Dermis microvascular lymphatic vessel endothelial cell (primary cell): ENCODE data around the gene HSD3B2. TPM values are rescaled to one million over a fixed set of nuclear protein-coding genes. Genes with fewer than 3 reads are reported as not detected.

Source experiments
- DNase-seq, 2 donors: peaks; one replicate each; pipeline versions ENCODE4 v3.0.0 to v3.0.0-alpha.2; 2010; ENCODE audit warnings: low read depth in 2 of 2
- total RNA-seq: library from RNA; depleted of rRNA; stranded (reverse); fragments of >200 nt; gene quantifications from 2 replicates; pipeline ENCODE4 v1.2.1, GENCODE V29; 2014

HSD3B2 gene
- total RNA-seq, 1 donor from 2014 or later, result not detected

DNA sequence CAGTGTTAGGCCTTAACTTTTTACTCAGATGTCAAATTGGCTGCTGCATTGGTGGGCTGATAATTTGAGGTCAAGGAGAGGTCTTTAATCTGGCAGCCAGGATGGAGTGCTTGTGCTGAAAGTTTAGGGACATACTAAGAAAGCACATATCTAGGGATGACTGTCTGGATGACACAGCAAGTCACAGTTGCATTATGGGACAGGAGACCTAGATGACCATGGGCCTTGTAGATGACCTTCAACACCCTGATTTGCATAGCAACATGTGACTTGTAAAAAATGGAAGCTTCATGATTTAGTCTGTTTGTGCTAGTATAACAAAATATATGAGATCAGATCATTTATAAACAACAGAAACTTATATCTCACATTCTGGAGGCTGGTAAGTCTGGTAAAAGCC is 18.0 kb upstream of the HSD3B2 start:
- DNase-seq, result no peak

GRCh38 chr1:119397986-119398385 is 17.0 kb upstream of the HSD3B2 start:
- DNase-seq, result no peak

DNA sequence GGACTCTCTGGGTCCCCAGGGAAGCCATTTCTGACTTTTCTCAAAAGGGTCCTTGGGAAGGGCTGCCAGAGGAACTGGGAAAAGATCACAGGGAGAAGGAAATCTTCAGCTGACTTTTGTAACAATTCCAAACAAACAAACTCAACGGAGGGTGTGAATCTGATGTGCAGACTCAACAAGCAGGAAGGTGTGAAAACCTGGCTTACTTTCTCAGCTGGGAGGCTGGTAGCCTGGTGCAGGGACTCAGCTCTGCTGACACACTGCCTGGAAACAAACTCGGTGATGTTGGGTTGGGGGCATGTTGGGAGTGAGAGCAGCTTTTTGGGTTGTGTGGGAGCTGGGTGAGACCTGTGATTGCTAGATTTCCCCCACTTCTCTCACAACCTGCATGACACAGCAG is 10.2 kb upstream of the HSD3B2 start:
- DNase-seq, result no peak

DNA sequence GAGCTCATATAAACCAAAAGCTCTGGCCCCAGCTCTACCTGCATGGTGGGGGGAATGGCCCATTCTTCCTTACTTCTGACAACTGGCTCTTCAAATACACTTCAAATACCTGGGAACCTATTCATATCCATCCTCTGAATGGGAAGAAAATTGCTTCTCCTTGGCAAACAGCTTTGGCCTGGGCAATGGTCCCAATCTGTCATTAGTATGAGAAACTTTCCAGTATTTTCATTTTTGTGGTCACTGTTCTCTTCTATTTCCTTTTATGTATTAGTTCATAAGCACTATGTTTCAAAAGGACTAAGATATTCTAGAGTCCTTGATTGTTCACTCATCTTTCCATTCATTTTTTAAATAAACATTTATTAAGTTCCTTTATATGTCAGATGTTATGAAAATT is 5.2 kb upstream of the HSD3B2 start:
- DNase-seq, result no peak

GRCh38 chr1:119410961-119411360 is 4.0 kb upstream of the HSD3B2 start:
- no peak for DNase-seq

DNA sequence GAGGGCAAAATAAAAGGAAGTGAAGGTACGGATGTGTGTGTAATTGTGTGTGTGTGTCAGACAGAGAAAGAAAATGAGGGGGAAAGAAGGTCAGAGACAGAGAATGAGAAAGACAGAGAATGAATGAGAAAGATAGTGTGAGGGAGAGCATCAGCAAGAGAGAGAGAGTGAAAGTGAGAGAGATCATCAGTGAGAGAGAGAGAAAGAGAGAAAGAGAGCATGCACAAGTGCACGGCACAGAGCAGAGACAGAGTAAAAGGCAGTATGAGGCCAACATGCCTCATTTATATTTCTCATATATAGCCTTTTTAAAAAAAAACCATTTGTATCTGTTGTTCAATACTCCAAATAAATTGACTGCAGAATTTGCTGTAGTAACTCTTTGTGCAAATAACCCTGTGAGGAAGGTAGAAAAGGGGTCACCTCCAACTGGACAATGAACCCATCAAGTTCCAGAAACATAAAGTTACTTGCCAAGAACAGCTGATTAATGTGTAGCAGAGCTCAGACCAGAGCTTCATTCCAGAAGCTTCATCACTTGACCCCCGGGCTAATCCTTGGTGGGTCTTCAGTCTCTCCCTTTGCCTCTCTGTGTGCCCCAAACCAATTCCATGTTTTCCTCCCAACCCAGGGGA is 1.2 kb downstream of the HSD3B2 start:
- DNase-seq, result no peak

- DNase-seq, result no peak
Observed at GRCh38 chr1:119419109-119419508, 4.2 kb downstream of the HSD3B2 start.

DNA sequence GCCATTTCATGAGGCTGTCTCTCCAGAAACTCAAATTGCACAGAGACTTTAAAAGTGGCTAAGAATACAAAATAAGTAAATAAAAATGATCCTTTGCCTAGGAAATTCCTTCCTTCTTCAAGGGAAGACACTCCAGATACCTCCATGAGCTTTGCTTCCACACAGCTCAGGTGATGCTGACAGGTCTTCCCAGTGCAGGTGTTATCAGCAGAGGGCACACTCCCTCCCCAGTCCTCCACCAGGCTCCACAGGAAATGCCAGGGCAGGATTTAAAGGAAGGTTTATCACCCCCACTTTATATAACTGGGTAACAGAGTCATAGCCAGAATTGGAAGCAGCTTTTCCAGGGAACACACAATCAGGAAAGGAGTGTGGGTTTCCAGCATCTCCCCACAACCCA is 5.7 kb downstream of the HSD3B2 start:
- no peak for DNase-seq

DNA sequence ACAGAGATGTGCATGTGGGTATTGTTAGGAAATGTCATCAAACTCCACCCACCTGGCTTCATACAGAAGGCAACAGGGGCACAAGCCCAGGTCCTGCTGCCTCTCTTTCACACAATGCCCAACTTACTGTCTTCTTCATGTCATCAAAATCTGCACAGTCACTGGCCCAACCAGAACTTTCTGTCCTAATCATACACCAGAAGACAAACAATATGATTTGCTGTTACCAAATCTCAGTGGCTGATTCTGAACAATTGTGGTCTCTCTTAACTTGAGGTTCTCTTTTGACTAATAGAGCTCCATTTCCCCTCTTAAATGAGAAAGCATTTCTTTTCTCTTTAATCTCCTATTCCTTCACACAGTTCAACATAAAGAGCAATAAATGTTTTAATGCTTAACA is 7.7 kb downstream of the HSD3B2 start:
- no peak for DNase-seq

DNA sequence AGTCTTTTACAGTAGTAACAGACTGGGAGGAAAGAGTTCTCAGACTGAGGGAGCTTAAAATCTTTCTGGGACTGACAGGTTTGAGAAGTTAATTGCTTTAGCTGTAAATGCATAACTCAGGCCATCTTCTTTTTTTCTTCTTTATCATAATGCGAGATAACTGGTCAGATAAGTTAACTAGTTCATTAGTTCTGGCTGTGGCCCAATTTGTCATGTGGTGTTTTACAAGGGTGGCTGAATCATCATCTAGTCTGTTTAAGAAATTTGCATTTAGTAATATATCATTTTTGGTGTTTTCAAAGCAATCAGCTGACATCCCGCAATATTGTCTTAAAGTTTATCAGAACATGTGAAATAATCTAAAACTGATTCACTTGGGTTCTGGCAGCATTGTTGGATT is 14.0 kb downstream of the HSD3B2 start:
- no peak for DNase-seq

GRCh38 chr1:119429687-119430086 is 14.7 kb downstream of the HSD3B2 start:
- DNase-seq, result no peak

DNA sequence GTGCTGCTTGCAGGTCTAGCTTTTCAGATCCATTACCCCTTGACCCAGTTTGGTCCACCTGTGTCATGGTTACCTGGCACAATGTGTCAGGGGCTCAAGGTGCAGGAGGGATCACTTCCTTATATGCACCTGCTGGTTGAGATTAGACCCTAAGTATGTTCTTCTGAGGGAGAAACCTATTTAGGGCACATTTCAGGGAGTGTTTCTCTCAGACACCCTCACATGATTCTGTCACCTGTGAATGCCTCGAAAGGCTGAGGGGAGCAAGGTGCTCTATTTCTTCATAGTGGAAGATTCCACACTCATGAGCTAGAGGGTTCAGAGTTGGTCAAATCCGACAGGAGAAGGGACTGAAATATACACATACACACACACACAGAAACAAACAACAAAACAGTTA is 15.5 kb downstream of the HSD3B2 start:
- DNase-seq, result no peak

DNA sequence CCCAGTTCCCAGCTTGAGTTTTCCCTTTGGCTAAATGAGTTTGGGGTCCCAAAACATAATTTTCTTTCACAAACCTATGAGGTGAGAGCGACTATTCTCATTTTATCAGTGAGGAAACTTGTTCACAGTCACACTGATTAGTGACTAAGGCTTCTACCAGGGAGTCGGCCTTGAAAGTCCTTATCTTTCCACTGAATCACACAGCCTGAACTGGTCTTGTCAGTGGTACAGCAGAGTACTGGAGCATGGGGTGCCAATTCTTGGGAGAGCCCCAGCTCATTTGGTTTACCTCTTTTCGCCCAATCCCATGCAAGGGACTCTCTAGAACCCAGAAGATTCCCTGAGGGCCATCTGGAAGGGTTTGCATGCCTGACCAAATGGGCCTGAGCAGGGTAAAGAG is 16.9 kb downstream of the HSD3B2 start:
- DNase-seq, result no peak

DNA sequence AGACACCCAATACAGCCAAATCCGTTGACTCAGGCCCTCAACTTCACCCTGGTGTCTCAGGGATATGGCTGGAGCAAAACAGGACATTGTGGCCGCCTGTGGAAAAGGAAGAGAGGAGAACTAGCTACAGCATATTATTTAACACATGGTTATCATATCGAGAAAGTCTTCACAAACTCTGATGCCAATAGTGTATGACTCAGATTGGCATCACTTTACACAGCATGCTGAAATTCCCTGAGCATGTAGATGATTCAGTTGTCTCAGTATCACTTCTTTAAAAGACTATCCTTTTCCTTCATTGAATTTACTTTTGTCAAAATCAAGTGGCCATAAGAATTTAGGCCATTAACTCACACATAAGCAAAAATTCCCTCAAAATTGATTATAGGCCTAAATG is 20.1 kb downstream of the HSD3B2 start:
- DNase-seq, result no peak

DNA sequence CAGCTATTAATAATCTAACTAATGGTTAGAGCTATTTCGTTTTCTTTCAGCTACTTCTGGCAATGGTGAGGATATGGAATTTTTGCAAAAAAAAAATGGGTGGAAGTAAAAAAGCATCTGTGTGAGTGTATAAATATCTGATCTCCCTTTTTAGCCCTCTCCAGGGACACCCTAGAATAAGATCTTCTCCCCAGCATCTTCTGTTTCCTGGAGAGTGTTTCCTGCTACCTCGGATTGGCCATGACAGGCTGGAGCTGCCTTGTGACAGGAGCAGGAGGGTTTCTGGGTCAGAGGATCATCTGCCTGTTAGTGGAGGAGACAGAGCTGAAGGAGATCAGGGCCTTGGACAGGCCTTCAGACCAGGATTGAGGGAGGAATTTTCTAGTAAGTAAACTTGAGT is 23.8 kb downstream of the HSD3B2 start:
- no peak for DNase-seq

GRCh38 chr1:119440721-119441307 is 25.9 kb downstream of the HSD3B2 start:
- DNase-seq, result no peak

DNA sequence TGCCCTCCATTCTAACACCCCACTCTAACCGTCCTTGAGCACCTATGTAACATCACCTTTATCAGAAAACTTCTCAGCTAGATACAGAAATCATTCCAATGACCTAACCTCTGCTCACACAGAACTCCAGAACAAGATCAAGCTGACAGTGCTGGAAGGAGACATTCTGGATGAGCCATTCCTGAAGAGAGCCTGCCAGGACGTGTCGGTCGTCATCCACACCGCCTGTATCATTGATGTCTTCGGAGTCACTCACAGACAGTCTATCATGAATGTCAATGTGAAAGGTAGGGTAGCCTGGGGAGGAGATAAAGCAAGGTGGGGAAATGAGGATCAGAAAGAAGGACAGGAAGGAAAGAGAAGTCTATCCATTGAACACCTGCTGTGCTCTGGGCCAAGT is 27.8 kb downstream of the HSD3B2 start:
- DNase-seq, result no peak

- DNase-seq, result no peak
Observed at GRCh38 chr1:119446321-119446720, 31.4 kb downstream of the HSD3B2 start.

DNA sequence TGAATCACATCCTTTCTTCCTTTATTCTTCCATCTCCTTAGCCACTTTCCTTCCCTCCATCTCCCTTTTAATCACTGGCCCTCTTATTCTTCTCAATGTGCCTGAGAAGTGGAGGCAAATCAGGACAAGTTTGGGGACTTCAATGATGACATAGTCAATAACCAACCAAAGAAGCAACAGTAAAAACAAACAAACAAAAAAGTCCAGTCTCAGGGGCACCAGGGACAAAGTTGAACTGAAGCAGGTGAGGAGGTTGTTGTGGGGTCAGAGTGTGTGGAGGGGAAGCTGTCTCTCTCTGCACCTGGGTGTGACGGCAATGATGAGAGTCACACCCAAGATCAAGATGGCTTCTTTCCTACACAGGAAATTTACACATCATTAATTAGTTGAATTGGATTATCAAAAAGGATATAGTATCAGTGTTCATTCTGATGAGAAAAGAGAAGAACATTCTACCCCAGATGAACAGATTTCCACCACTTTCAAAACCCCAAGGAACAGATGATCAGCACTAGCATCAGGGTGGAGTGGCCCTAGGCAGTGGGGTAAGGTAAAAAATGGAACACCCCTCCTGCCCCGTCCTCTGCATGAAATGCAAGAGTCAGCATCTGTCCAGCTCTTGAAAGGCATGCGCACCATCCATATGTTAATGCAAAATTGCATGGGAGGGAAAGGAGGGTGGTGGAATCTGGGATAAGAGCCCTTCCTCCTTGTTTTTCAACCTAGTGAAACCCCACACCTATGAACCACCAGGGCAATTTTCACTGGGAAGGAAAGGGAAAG is 32.6 kb downstream of the HSD3B2 start:
- no peak for DNase-seq

- DNase-seq, result no peak
Observed at GRCh38 chr1:119448127-119448511, 33.2 kb downstream of the HSD3B2 start.

DNA sequence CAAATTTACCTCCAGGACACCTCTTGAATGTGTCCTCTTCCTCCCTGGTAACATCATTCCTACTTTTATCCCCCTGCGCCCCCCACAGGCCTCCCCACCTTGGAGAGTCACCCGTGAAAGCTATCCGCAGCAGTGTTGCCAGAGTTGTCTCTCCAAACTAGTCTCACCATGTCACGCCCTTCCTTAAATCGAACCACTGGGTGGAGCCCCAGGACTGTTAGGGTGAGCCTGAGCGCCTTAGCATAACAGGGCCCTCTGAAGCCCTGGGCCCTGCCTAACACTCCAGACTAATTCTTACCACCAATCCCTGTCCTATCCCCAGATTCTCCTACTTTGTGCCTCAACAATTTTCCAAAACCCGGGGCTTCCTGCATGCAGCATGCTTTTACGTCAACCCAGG is 35.0 kb downstream of the HSD3B2 start:
- DNase-seq, result no peak

GRCh38 chr1:119451158-119451557 is 36.2 kb downstream of the HSD3B2 start:
- no peak for DNase-seq

GRCh38 chr1:119452091-119452490 is 37.1 kb downstream of the HSD3B2 start:
- no peak for DNase-seq
